GM13977 (cell line): ENCODE measurements around the gene CCSER1.
"Not testable (repeated sequence)": the region's sequence is repeated elsewhere in the genome, so short reads cannot be mapped to it uniquely, and the experiment has no call there.

Source experiments
- DNase-seq: peaks from one replicate; pipeline ENCODE4 v3.0.0; 2012; ENCODE audit warnings: low spot score
- in situ Hi-C: fragments of 300-500 bp; cut with MboI; formaldehyde crosslinking; loops from one replicate; pipeline ENCODE4 v1.12.0; 2022; ENCODE audit warnings: low sequenced_read_pairs, low pct_unique_long_range_greater_than_20kb, mixed read lengths, inconsistent platforms; ENCODE audit not compliant: unreplicated experiment
- TF ChIP-seq, protein P1 (sequence below): IDR thresholded peaks from 2 replicates; pipeline ENCODE4 v1.5.1; 2012; ENCODE audit warnings: mild to moderate bottlenecking, control low read depth; ENCODE audit not compliant: insufficient read depth; ENCODE audit errors: extremely low read depth, missing control alignments

The CCSER1 gene

DNA sequence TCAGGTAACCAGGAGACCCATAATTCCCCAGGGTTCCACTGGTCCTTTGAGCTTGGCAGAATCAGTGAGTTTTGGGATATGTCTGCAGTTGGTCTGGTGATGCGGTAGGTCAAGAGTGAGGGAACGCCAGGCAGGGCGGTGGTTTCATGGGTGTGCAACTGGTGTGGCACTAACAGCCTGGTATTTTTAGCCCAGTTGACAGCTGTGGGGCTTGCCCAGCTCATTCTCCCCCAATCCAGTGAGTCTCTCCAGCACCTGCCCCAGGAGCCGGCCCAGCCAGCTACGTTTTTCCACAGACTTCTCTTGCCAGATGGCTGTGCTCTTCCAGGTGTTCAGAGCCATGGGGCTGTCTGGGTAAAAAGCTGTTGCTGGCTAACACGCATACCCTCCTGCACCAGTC, 1019.9 kb downstream of the CCSER1 start:
- TF ChIP-seq, protein P1, sequence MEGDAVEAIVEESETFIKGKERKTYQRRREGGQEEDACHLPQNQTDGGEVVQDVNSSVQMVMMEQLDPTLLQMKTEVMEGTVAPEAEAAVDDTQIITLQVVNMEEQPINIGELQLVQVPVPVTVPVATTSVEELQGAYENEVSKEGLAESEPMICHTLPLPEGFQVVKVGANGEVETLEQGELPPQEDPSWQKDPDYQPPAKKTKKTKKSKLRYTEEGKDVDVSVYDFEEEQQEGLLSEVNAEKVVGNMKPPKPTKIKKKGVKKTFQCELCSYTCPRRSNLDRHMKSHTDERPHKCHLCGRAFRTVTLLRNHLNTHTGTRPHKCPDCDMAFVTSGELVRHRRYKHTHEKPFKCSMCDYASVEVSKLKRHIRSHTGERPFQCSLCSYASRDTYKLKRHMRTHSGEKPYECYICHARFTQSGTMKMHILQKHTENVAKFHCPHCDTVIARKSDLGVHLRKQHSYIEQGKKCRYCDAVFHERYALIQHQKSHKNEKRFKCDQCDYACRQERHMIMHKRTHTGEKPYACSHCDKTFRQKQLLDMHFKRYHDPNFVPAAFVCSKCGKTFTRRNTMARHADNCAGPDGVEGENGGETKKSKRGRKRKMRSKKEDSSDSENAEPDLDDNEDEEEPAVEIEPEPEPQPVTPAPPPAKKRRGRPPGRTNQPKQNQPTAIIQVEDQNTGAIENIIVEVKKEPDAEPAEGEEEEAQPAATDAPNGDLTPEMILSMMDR: no peak
- no peak for DNase-seq
- in situ Hi-C loops: no loop called here

GRCh38 chr4:91154041-91154440, 1026.8 kb downstream of the CCSER1 start:
- DNase-seq, in situ Hi-C loops: not testable (repeated sequence)

DNA sequence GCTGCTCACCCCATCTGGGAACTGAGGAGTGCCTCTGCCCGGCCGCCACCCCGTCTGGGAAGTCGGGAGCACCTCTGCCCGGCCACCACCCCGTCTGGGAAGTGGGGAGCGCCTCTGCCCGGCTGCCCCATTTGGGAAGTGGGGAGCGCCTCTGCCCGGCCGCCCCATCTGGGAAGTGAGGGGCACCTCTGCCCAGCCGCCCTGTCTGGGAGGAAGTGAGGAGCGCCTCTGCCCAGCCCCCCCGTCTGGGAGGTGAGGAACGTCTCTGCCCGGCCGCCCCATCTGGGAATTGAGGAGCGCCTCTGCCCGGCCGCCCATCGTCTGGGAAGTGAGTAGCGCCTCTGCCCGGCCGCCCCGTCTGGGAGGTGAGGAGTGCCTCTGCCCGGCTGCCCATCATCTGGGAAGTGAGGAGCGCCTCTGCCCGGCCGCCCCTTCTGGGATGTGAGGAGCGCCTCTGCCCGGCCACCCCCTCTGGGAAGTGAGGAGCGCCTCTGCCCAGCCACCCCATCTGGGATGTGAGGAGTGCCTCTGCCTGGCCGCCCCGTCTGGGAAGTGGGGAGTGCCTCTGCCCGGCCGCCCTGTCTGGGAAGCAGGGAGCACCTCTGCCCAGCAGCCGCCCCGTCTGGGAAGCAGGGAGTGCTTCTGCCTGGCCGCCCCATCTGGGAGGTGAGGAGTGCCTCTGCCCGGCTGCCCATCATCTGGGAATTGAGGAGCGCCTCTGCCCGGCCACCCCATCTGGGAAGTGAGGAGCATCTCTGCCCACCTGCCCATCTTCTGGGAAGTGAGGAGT, 1040.9 kb downstream of the CCSER1 start:
- DNase-seq, in situ Hi-C loops: not testable (repeated sequence)

- TF ChIP-seq, protein P1: no peak
- in situ Hi-C loops: no loop called here
These were observed 1043.6 kb downstream of the CCSER1 start for GRCh38 chr4:91170768-91171167.

DNA sequence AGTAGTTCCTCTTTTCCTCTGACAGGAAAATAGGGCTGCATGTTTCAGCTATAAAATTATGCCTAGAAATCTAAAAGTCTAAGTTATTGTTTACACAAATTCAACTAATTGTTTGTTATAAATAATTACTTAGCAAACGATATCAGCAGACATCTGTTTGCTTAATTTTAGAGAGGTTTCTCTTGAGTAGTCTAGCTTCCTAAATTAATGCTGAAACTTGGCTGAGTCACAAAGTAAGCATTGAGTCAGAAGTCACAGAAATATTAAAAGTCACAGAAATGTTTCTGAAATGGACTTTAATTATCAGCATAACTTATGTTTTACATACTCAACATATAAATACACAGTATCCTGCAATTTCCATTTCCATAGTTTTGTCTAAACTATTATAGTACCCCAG, 1044.0 kb downstream of the CCSER1 start:
- TF ChIP-seq, protein P1: no peak
- in situ Hi-C loops: no loop called here
- no peak for DNase-seq

More at GRCh38 chr4:91170768-91171167, 1043.6 kb downstream of the CCSER1 start:
- DNase-seq: no peak

DNA sequence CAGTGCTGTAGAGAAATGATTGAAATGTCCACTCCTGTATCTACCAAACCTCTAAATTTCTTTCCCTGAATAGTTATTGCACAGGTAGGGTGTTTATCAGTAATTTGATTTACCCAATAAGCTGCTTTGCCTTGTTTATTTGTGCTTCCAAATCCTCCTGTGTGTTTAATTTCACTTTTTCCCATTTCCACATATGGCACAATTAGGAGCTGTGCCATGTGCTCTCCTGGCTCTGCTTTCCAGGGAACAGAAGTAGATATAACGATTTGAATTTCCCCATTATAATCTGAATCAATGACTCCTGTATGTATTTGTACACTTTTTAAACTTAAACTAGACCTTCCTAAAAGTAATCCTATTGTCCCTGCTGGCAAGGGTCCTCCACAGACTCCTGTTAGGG, 1057.9 kb downstream of the CCSER1 start:
- in situ Hi-C loops, DNase-seq: not testable (repeated sequence)

GRCh38 chr4:91198951-91199350, 1071.8 kb downstream of the CCSER1 start:
- DNase-seq: no peak
- in situ Hi-C loops: no loop called here
- TF ChIP-seq, protein P1: no peak

DNA sequence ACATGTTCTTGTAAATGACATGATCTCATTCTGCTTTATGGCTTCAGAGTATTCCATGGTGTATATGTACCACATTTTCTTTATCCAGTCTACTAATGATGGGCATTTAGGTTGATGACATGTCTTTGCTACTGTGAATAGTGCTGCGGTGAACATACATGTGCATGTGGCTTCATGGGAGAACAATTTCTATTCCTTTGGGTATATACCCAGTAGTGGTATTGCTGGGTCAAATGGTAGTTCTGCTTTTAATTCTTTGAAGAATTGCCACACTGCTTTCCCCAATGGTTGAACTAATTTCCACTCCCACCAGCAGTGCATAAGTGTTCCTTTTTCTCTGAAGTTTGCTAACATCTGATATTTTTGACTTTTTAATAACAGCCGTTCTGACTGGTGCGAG, 1080.3 kb downstream of the CCSER1 start:
- no peak for DNase-seq
- in situ Hi-C loops: no loop called here
- TF ChIP-seq, protein P1: no peak
